ENCODE measurements around the gene APOBEC3A.
A peak's percentile ranks its signal among the peaks of the same experiment; 100 is the strongest.
"Not testable (repeated sequence)": the region's sequence is repeated elsewhere in the genome, so short reads cannot be mapped to it uniquely, and the experiment has no call there.

APOBEC3A gene

GRCh38 chr22:38959590-38959989 is 2.2 kb downstream of the APOBEC3A start:
- DNase-seq (ENCODE audit: low read depth): no peak

DNA sequence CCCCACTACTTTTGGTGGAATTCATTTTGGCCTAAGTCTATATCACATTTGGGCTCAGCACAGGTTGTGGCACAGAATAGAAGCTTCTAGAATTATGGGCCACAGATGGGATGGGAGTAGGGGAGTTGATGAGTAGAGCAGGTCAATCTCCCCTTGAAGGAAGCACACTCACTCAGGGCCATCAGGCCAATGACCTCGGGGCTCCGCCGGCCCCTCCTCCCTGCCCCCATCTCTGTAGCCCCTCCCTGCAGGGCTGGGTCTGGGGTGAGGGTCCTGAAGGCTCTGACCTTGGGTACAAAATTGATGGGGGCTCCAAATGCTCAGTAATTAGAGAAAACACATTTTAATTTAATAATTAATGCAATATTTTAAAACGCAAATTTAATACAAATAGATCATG is 3.3 kb downstream of the APOBEC3A start:
- DNase-seq (ENCODE audit: low read depth): not testable (repeated sequence)

- not testable (repeated sequence) for DNase-seq (ENCODE audit: low read depth)
These were observed 5.9 kb downstream of the APOBEC3A start for GRCh38 chr22:38963291-38963738.

DNA sequence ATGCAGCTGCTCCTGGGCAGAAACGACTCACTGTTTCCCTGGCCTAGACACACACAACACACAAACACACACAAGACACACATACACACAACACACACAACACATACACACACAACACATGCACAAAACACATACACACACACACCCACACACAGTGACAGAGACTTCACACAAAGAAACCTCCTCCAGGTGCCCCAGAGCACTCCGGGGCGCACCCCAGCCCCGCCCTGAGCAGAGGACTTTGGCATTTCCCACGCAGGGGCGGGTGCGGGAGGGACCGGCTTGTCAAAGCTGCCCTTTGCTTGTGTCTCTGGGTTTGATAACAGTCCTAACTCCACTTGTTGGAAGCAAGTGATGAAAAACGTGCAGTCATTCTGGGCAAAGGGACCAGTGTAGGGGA is 6.5 kb downstream of the APOBEC3A start:
- DNase-seq (ENCODE audit: low read depth): no peak

GRCh38 chr22:38964306-38964705 is 6.9 kb downstream of the APOBEC3A start:
- no peak for DNase-seq (ENCODE audit: low read depth)

DNA sequence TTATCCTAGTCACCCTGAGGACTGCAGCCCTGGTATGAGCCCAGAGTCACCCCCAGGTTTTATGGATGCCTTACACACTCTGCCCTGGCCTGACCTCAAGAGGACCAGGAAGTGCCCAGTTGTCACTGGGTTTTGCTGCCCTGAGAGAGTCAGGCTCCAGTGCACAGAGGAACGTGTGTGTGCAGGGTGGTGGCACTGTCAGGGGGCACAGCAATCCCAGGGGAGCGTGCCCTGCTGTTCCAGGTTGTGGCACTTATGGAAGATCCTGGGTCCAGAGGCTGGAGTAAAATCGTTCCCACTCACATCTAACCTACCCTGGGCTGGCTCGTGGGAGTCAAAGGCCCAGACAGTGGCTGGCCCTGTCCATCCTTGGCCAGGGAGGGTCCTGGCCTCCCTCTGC is 7.6 kb downstream of the APOBEC3A start:
- no peak for DNase-seq (ENCODE audit: low read depth)

DNA sequence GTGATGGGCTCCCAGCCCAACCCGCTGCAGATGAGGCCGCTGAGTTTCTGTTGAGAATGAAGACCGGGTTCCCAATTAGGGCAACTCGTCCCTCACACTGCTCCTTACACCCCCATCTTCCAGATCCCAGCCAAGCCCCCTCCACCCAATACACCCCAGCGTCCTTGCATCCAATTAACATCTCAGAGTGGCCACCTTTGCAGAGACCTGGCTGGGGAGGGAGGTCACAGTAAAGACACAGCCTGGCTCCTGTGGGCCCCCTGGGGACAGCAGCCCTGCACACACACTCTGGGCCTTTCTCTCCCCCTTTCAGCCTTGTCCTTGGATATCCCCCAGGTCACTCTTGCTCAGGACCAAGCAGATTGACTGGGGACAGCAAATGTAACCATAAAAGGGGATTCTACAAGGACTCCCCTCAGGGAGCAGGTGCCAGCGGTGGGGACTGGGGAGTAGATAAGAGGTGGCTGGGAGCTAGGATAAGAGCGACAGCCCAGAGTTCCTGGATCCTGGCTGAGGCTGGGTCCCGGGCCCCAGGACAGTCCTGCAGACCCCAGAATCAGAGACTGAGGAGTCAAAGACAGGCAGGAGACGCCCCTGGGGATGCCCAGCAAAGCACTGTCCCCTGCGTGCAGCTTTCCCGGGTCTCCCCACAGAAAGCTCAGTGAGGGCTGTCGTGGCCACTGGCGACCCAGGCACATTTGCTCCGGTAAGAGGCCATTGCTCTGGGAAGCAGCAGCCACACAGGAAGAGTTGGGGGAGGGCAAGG is 8.4 kb downstream of the APOBEC3A start:
- DNase-seq (ENCODE audit: low read depth): no peak

- no peak for DNase-seq (ENCODE audit: low read depth)
These were observed 8.9 kb downstream of the APOBEC3A start for GRCh38 chr22:38966380-38966702.

DNA sequence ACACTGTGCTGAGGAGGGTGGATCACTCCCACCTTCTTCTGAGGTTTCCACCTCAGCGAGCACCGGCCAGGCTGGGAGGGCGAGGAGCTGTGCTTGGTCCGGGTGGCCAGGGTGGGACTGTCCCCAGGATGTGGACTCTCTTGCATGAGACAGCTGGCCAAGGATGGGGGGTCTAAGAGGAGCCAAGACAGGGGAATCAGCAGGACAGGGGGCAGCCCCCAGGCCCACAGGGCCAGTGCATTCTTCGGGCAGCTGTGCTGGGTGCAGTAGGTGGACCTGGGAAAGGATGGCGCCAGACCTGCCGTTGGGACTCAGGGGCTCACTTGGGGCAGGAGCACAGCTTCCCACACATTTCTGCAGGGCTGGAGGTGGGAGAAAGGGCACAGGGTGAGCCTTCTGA is 9.5 kb downstream of the APOBEC3A start:
- DNase-seq (ENCODE audit: low read depth): no peak

DNA sequence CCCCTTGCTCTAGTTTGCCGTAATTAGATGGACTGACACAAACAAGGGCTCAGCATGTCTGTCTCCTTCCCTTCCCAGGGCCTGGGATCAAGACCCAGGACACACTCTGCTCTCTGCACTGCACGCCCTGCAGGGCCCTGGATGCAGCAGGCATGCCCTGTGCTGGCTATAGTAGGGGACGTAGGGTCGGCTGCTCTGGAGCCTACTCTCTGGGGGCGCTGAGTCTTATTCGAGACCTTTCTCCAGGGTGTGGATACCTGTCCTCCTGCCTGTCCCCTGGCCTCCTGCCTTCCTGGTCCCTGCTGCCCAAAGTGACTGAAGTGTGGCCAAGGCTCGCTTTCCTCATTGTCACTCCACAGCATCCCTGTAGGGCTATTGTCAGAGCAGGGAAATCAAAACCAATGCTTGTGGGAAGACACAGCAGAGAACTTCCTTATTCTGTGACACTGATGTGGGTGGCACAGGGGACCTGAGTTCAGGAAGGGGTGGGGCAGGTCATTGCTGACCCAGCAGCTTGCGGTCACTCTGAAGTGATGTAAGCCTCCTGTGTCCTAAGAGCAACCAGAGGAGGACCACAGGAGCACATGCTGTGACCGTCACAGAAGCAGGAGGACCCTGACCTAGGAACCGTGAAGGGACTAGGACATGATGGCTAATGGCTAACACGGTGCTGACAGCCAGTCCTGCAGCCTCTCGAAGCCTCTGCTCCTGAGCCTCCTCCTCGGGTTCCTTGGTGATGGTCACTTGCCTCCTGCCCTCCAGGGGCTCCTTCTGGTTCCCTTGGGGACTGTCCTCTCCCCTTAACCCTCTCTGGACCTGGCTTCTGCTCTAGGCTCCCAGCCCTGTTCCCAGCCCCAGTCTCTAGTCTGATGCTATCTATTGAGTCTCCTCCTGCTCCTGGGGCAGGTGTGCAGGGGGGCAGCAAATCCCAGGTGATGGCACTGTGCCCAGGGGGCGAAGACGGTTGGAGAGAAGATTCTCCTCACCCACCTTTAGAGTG is 10.3 kb downstream of the APOBEC3A start:
- DNase-seq (ENCODE audit: low read depth): no peak

- DNase-seq (ENCODE audit: low read depth): no peak
These were observed 11.4 kb downstream of the APOBEC3A start for GRCh38 chr22:38968801-38969200.

GRCh38 chr22:38970551-38970950 is 13.1 kb downstream of the APOBEC3A start:
- DNase-seq (ENCODE audit: low read depth): no peak

GRCh38 chr22:38971202-38971601 is 13.8 kb downstream of the APOBEC3A start:
- no peak for DNase-seq (ENCODE audit: low read depth)

DNA sequence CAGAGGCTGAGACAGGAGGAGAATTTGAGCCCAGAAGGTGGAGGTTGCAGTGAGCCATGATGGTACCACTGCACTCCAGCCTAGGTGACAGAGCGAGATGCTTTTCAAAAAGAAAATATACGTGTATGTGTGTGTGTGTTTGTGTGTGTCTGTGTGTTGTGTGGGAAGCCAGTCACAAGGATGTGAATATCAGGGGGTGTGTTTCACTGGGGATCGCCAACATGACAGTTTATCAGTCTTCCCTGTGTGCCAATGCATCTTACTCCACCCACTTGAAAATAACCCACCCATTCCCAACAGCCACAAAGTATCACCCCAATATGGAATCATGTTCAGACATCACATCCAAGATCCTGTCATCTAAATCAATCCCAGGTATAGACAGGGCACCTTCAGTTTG is 14.4 kb downstream of the APOBEC3A start:
- no peak for DNase-seq (ENCODE audit: low read depth)

DNA sequence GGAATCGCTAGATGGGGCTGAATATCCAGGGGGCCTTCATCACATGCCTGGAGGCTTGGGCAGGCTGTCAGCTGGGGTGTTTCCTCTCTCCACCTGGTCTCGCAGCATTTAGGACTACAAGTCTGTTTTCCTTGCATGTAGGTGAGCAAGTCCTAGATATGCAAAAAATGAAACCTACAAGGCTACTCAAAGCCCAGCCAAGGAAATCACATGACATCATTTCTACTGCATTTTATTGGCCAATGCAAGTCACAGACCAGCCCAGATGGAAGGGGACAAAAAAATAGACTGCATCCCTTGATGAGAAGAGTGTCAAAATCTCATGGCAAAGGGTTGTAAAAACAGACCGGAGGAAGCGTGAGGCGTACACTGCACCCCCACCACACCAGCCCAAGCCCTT is 15.1 kb downstream of the APOBEC3A start:
- DNase-seq (ENCODE audit: low read depth): no peak

DNA sequence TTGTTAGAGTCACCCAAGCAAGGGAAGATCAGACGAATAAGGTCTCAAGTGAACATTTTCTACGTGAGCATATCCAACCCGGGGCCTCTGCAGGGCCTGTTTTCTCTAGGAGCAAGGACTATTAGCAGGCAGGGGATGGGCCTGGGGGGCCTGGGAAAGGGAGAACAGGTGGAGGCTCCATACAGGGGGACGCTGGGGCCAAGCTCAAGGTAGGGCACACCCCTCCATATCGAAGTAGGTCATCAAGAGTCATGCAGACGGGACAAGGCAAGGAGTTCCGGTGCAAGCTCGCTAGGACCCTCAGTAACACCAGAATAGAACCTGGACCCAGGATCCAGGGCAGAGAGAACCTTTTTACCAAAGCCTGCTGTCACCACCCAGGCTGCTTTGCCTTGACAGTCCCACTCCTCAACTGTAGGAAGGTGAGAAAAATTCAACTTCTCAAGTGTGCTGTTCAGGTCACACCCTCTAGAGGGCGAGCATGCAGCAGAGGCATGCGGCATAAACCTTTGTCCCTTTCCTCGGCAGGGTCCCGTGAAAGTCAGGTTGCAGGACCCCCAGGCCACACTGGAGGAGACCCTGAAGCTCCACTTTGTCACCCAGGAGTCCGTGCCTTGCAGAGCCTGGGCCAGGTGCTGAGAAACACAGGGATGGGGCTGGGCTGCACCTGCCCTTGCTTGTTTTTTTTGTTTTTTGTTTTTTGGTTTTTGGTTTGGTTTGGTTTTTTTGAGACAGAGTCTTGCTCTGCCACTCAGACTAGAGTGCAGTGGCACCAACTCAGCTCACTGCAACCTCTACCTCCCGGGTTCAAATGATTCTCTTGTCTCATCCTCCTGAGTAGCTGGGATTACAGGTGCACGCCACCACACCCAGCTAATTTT is 16.1 kb downstream of the APOBEC3A start:
- peak; percentile 48 for DNase-seq (ENCODE audit: low read depth)

- DNase-seq (ENCODE audit: low read depth): no peak
These were observed 16.9 kb downstream of the APOBEC3A start for GRCh38 chr22:38974170-38974825.

- no peak for DNase-seq (ENCODE audit: low read depth)
These were observed 17.4 kb downstream of the APOBEC3A start for GRCh38 chr22:38974826-38975175.

DNA sequence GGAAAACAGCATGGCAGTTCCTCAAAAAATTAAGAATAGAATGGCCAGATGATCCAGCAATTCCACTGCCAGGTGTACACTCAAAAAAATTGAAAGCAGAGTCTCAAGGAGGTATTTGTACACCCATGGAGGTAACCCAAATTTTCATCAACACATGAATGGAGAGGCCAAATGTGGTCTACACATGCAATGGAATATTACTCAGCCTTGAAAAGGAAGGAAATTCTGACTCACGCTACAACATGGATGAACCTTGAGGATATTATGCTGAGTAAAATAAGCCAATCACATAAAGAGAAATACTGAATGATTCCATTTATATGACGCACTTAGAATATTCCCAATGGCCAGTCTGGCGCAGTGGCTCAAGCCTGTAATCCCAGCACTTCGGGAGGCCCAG is 19.9 kb downstream of the APOBEC3A start:
- DNase-seq (ENCODE audit: low read depth): not testable (repeated sequence)

- DNase-seq (ENCODE audit: low read depth): not testable (repeated sequence)
These were observed 23.2 kb downstream of the APOBEC3A start for GRCh38 chr22:38980587-38980986.

Measured in stimulated activated CD8-positive, alpha-beta memory T cell treated with anti-CD3 and anti-CD28 coated beads, Interleukin-12 subunit alpha, Interleukin-12 subunit beta, amount 100 ng/mL, for 1 hour (primary cell).